Measurements from ENCODE around the gene ZNF521. TPM values are rescaled to one million over a fixed set of nuclear protein-coding genes. Genes with fewer than 3 reads are reported as not detected.
A peak's percentile ranks its signal among the peaks of the same experiment; 100 is the strongest.

Gene ZNF521
- total and polyA plus RNA-seq, 10 of the 15 experiments (the other 5 are each of a cell fraction or from before 2014, with no cell fraction given), result 0.02 to 0.05 (median 0.04) TPM; not detected in 6

GRCh38 chr18:25061395-25061794 lies 290.6 kb downstream of the ZNF521 start (continued):
- TF ChIP-seq RELB (IDR thresholded peaks at IDR 0.05; ENCODE audit: low read depth), result no peak

- intact Hi-C loops (cut with micrococcal nuclease; ENCODE audit: unreplicated experiment), result no loop called here
- ATAC-seq (peak; percentile 48), DNase-seq (ENCODE audit: low read depth, low spot score) (no peak), FAIRE-seq (no peak)
- H3K9me3 ChIP-seq (replicated peaks; ENCODE audit: control insufficient read depth, insufficient read depth, low read length), result no peaks in the 10 kb centered on the region
- no peak overlapping the region for H3K9ac ChIP-seq (ENCODE audit: control insufficient read depth, insufficient read depth, low read length)
- H3K4me1 ChIP-seq (ENCODE audit: control insufficient read depth, insufficient read depth, low read length), result no peaks in the 10 kb centered on the region
- TF ChIP-seq GATAD2B (conservative IDR thresholded peaks at IDR 0.05; ENCODE audit: low read depth) (no peak), ZBED1 (IDR thresholded peaks at IDR 0.05; ENCODE audit: borderline replicate concordance) (no peak), SRF (IDR thresholded peaks at IDR 0.05; ENCODE audit: low read depth in 2 of 2, low read length in 2 of 2) (no peak), ZNF274 (IDR thresholded peaks at IDR 0.05; ENCODE audit: insufficient read depth, insufficient read length) (no peak), STAT3 (IDR thresholded peaks at IDR 0.05; ENCODE audit: low read depth, low read length) (no peak), BMI1 (IDR thresholded peaks at IDR 0.05; ENCODE audit: borderline replicate concordance) (no peak), RUNX3 (IDR thresholded peaks at IDR 0.05; ENCODE audit: low read length) (no peak), BHLHE40 (IDR thresholded peaks at IDR 0.05; ENCODE audit: borderline replicate concordance in 1 of 2, low read depth in 2 of 2, low read length in 1 of 2) (no peak), WRNIP1 (IDR thresholded peaks at IDR 0.05; ENCODE audit: borderline replicate concordance, low read depth, low read length) (no peak), ZBTB40 (IDR thresholded peaks at IDR 0.05; ENCODE audit: borderline replicate concordance) (no peak), ZNF24 (IDR thresholded peaks at IDR 0.05) (no peak), SMC3 (IDR thresholded peaks at IDR 0.05; ENCODE audit: borderline replicate concordance, low read length) (no peak), IRF3 (IDR thresholded peaks at IDR 0.05) (no peak), POLR2AphosphoS5 (IDR thresholded peaks at IDR 0.05; ENCODE audit: low read length) (no peak), YY1 (IDR thresholded peaks at IDR 0.05; ENCODE audit: low read depth, low read length) (no peak)
- WGBS (ENCODE audit: insufficient coverage, insufficient replicate concordance, low lambda C conversion rate, missing lambda C conversion rate), result 16% methylated on average over 5 of the region's 5 CpGs
- H3K79me2 ChIP-seq (ENCODE audit: control insufficient read depth, insufficient read depth, low read length), result no peaks in the 10 kb centered on the region
- no TSS peak for BruUV-seq (replicated peaks)
- H4K20me1 ChIP-seq (ENCODE audit: control insufficient read depth, insufficient read depth), result no peaks in the 10 kb centered on the region
- H3K36me3 ChIP-seq (ENCODE audit: control insufficient read depth in 2 of 2, insufficient read depth in 2 of 2, low read length in 1 of 2), result no peaks in the 10 kb centered on the region
- in situ Hi-C loops (cut with MboI), result no loop called here
- ChIA-PET RAD21 (ENCODE audit: unreplicated experiment) (no interaction called here), CTCF (no interaction called here), POLR2A (no interaction called here), SMC1A (ENCODE audit: uncharacterized antibody, unreplicated experiment) (no interaction called here)
- H3K4me3 ChIP-seq, result no peak overlapping the region
- H2AFZ ChIP-seq (ENCODE audit: control insufficient read depth, low read depth, low read length), result no peak overlapping the region
- peaks cover 0 to 1% of the 10 kb centered on the region in 2 experiments; a peak in 1 of 4 replicates for H3K27me3 ChIP-seq (replicated peaks in 1 of 2; ENCODE audit: control insufficient read depth in 2 of 2, insufficient read depth in 2 of 2, low read length in 1 of 2)
- no peak overlapping the region for H3K4me2 ChIP-seq (ENCODE audit: control insufficient read depth, insufficient read depth)
- H3K27ac ChIP-seq (ENCODE audit: control insufficient read depth, insufficient read depth), result no peak overlapping the region
Measured at GRCh38 chr18:25058521-25058920, 293.4 kb downstream of the ZNF521 start.
